ENCODE data around the gene ZNF557.

GRCh38 chr19:7069904-7070226, 362 bp downstream of the ZNF557 start:
- TF ChIP-seq CTCF (IDR thresholded peaks at IDR 0.05) (peak in 1 of 6 experiments; percentile 1), POLR2A (IDR thresholded peaks at IDR 0.05) (no peak)

All from esophagus squamous epithelium (tissue), 4 donors.